Neuron (in vitro differentiated cells): ENCODE data around the gene GNAS-AS1.

Experiments
- H2AFZ ChIP-seq: one replicate; pipeline ENCODE4 v1.6.1; 2013; ENCODE audit warnings: low read depth, mild to moderate bottlenecking, inconsistent platforms, low read length, moderate library complexity
- H3K27me3 ChIP-seq: one replicate; pipeline ENCODE4 v1.6.1; 2013; ENCODE audit warnings: low read length; ENCODE audit not compliant: insufficient read depth
- H3K36me3 ChIP-seq: one replicate; pipeline ENCODE4 v1.6.1; 2013; ENCODE audit warnings: low read length; ENCODE audit not compliant: insufficient read depth
- H3K4me1 ChIP-seq: one replicate; pipeline ENCODE4 v1.6.1; 2013; ENCODE audit warnings: low read length; ENCODE audit not compliant: insufficient read depth
- H3K4me3 ChIP-seq: 2 replicates; pipeline ENCODE4 v1.5.1; 2013; ENCODE audit warnings: mild to moderate bottlenecking, low read length, moderate library complexity
- H3K9me3 ChIP-seq: one replicate; pipeline ENCODE4 v1.6.1; 2013; ENCODE audit warnings: low read length

GNAS-AS1 gene

GRCh38 chr20:58850693-58851174, at the start of gene GNAS-AS1:
TSS of gene GNAS-AS1 (minus strand) at chr20:58850902.
- Histone ChIP-seq H3K4me3 (no peak within 1 kb of the TSS), H2AFZ (no peak within 1 kb of the TSS), H3K9me3 (peaks cover 8% of the 10 kb centered on the region), H3K27me3 (peaks cover 81% of the 10 kb centered on the region), H3K36me3 (no peaks in the 10 kb centered on the region), H3K4me1 (peaks cover 3% of the 10 kb centered on the region)

- Histone ChIP-seq H3K4me3 (no peak overlapping the region), H3K9me3 (no peaks in the 10 kb centered on the region), H3K4me1 (peaks cover 43% of the 10 kb centered on the region), H2AFZ (no peak overlapping the region), H3K27me3 (no peaks in the 10 kb centered on the region), H3K36me3 (peaks cover 70% of the 10 kb centered on the region)
These were observed 49.7 kb upstream of the GNAS-AS1 start for GRCh38 chr20:58900397-58900796.

GRCh38 chr20:58899512-58899911, 48.8 kb upstream of the GNAS-AS1 start:
- Histone ChIP-seq H2AFZ (no peak overlapping the region), H3K4me1 (peaks cover 51% of the 10 kb centered on the region), H3K9me3 (no peaks in the 10 kb centered on the region), H3K27me3 (no peaks in the 10 kb centered on the region), H3K4me3 (no peak overlapping the region), H3K36me3 (peaks cover 61% of the 10 kb centered on the region)

- H3K9me3 ChIP-seq, result no peaks in the 10 kb centered on the region
- H3K4me1 ChIP-seq, result peaks cover 58% of the 10 kb centered on the region
- no peaks in the 10 kb centered on the region for H3K27me3 ChIP-seq
- H2AFZ ChIP-seq, result no peak overlapping the region
- H3K36me3 ChIP-seq, result peaks cover 54% of the 10 kb centered on the region
- no peak overlapping the region for H3K4me3 ChIP-seq
These were observed 48.1 kb upstream of the GNAS-AS1 start for GRCh38 chr20:58898629-58899408.

GRCh38 chr20:58897488-58897887, 46.8 kb upstream of the GNAS-AS1 start:
- no peaks in the 10 kb centered on the region for H3K9me3 ChIP-seq
- H3K4me3 ChIP-seq, result no peak overlapping the region
- peaks cover 65% of the 10 kb centered on the region for H3K4me1 ChIP-seq
- H3K27me3 ChIP-seq, result no peaks in the 10 kb centered on the region
- H2AFZ ChIP-seq, result no peak overlapping the region
- H3K36me3 ChIP-seq, result peaks cover 45% of the 10 kb centered on the region

GRCh38 chr20:58896820-58897219, 46.1 kb upstream of the GNAS-AS1 start:
- peaks cover 62% of the 10 kb centered on the region for H3K4me1 ChIP-seq
- peaks cover 45% of the 10 kb centered on the region for H3K36me3 ChIP-seq
- no peaks in the 10 kb centered on the region for H3K27me3 ChIP-seq

GRCh38 chr20:58895448-58896180, 44.9 kb upstream of the GNAS-AS1 start:
- Histone ChIP-seq H3K9me3 (no peaks in the 10 kb centered on the region), H3K4me3 (no peak overlapping the region), H3K4me1 (peaks cover 50% of the 10 kb centered on the region), H3K36me3 (peaks cover 45% of the 10 kb centered on the region), H3K27me3 (no peaks in the 10 kb centered on the region), H2AFZ (no peak overlapping the region)

More at GRCh38 chr20:58896820-58897219, 46.1 kb upstream of the GNAS-AS1 start:
- H3K4me3 ChIP-seq, result no peak overlapping the region
- no peak overlapping the region for H2AFZ ChIP-seq
- no peaks in the 10 kb centered on the region for H3K9me3 ChIP-seq

GRCh38 chr20:58894652-58895447, 44.1 kb upstream of the GNAS-AS1 start:
- H3K4me1 ChIP-seq, result peaks cover 42% of the 10 kb centered on the region
- H3K36me3 ChIP-seq, result peaks cover 40% of the 10 kb centered on the region
- no peaks in the 10 kb centered on the region for H3K27me3 ChIP-seq
- no peaks in the 10 kb centered on the region for H3K9me3 ChIP-seq
- no peak overlapping the region for H2AFZ ChIP-seq
- peak overlapping the region; percentile 2 for H3K4me3 ChIP-seq

- Histone ChIP-seq H3K4me3 (peak overlapping the region; percentile 98), H2AFZ (no peak overlapping the region), H3K4me1 (peaks cover 37% of the 10 kb centered on the region), H3K36me3 (peaks cover 29% of the 10 kb centered on the region), H3K27me3 (no peaks in the 10 kb centered on the region), H3K9me3 (no peaks in the 10 kb centered on the region)
These were observed 42.8 kb upstream of the GNAS-AS1 start for GRCh38 chr20:58893355-58894120.

GRCh38 chr20:58892932-58893224, 42.2 kb upstream of the GNAS-AS1 start:
- Histone ChIP-seq H3K4me3 (peak overlapping the region; percentile 98), H2AFZ (no peak overlapping the region), H3K4me1 (peaks cover 42% of the 10 kb centered on the region), H3K9me3 (no peaks in the 10 kb centered on the region), H3K27me3 (no peaks in the 10 kb centered on the region), H3K36me3 (peaks cover 24% of the 10 kb centered on the region)

GRCh38 chr20:58892141-58892931, 41.6 kb upstream of the GNAS-AS1 start:
- Histone ChIP-seq H3K27me3 (no peaks in the 10 kb centered on the region), H3K4me1 (peaks cover 46% of the 10 kb centered on the region), H3K36me3 (peaks cover 20% of the 10 kb centered on the region), H2AFZ (no peak overlapping the region), H3K4me3 (peak overlapping the region; percentile 98), H3K9me3 (no peaks in the 10 kb centered on the region)

- H3K4me3 ChIP-seq, result peak overlapping the region; percentile 98
- H3K4me1 ChIP-seq, result peaks cover 42% of the 10 kb centered on the region
- no peaks in the 10 kb centered on the region for H3K27me3 ChIP-seq
- peaks cover 14% of the 10 kb centered on the region for H3K36me3 ChIP-seq
- H3K9me3 ChIP-seq, result no peaks in the 10 kb centered on the region
- no peak overlapping the region for H2AFZ ChIP-seq
These were observed 41.0 kb upstream of the GNAS-AS1 start for GRCh38 chr20:58891718-58892140.
